H9 (cell line): ENCODE measurements around the gene CHN2. TPM values are rescaled to one million over a fixed set of nuclear protein-coding genes. Genes with fewer than 3 reads are reported as not detected.

ENCODE experiments used
- DNase-seq: peaks from one replicate; pipeline ENCODE4 v3.0.0-alpha.2; 2017
- H2AFZ ChIP-seq: one replicate; pipeline ENCODE4 v1.6.1; 2013; ENCODE audit warnings: mild to moderate bottlenecking, low read length, control low read depth, moderate library complexity
- H2AK5ac ChIP-seq: 2 replicates; pipeline ENCODE4 v1.6.1; 2013; ENCODE audit warnings: low read length, control low read depth, mixed read lengths; ENCODE audit not compliant: insufficient read length
- H2BK120ac ChIP-seq: one replicate; pipeline ENCODE4 v1.6.1; 2013; ENCODE audit warnings: low read depth, mild to moderate bottlenecking, low read length, control low read depth, inconsistent platforms; ENCODE audit not compliant: poor library complexity, severe bottlenecking
- H2BK12ac ChIP-seq: 2 replicates; pipeline ENCODE4 v1.6.1; 2013; ENCODE audit warnings: low read length, control low read depth, mixed read lengths, low read depth; ENCODE audit not compliant: insufficient read length
- H2BK15ac ChIP-seq: 2 replicates; pipeline ENCODE4 v1.6.1; 2013; ENCODE audit warnings: low read depth, low read length, control low read depth
- H2BK20ac ChIP-seq: one replicate; pipeline ENCODE4 v1.6.1; 2013; ENCODE audit warnings: low read depth, mild to moderate bottlenecking, low read length, control low read depth, inconsistent platforms; ENCODE audit not compliant: poor library complexity, severe bottlenecking
- H2BK5ac ChIP-seq: 2 replicates; pipeline ENCODE4 v1.6.1; 2013; ENCODE audit warnings: low read length, control low read depth, mixed read lengths; ENCODE audit not compliant: insufficient read length
- H3K14ac ChIP-seq: 2 replicates; pipeline ENCODE4 v1.6.1; 2013; ENCODE audit warnings: low read length, control low read depth; ENCODE audit not compliant: insufficient read depth
- H3K18ac ChIP-seq: 2 replicates; pipeline ENCODE4 v1.6.1; 2013; ENCODE audit warnings: low read depth, mild to moderate bottlenecking, mixed read lengths, low read length, control low read depth; ENCODE audit not compliant: insufficient read length
- H3K23ac ChIP-seq: 2 replicates; pipeline ENCODE4 v1.6.1; 2013; ENCODE audit warnings: low read length, control low read depth, mixed read lengths, low read depth; ENCODE audit not compliant: insufficient read length
- H3K23me2 ChIP-seq: 2 replicates; pipeline ENCODE4 v1.6.1; 2013; ENCODE audit warnings: low read depth, mild to moderate bottlenecking, mixed read lengths, low read length, control low read depth; ENCODE audit not compliant: insufficient read length, poor library complexity, severe bottlenecking
- H3K27ac ChIP-seq: 2 replicates; pipeline ENCODE4 v1.5.1; 2013; ENCODE audit warnings: low read length, control low read depth, mixed read lengths, low read depth; ENCODE audit not compliant: insufficient read length
- H3K27me3 ChIP-seq: 2 replicates; pipeline ENCODE4 v1.6.1; 2013; ENCODE audit warnings: low read length, control low read depth, inconsistent platforms; ENCODE audit not compliant: insufficient read depth
- H3K4ac ChIP-seq: 2 replicates; pipeline ENCODE4 v1.6.1; 2013; ENCODE audit warnings: low read depth, mild to moderate bottlenecking, control low read depth, inconsistent platforms, low read length, moderate library complexity
- H3K4me1 ChIP-seq: 2 replicates; pipeline ENCODE4 v1.6.1; 2013; ENCODE audit warnings: low read length, control low read depth, inconsistent platforms; ENCODE audit not compliant: insufficient read depth
- H3K4me2 ChIP-seq: 2 replicates; pipeline ENCODE4 v1.6.1; 2013; ENCODE audit warnings: low read length, control low read depth, mixed read lengths; ENCODE audit not compliant: insufficient read length, insufficient read depth
- H3K56ac ChIP-seq: 2 replicates; pipeline ENCODE4 v1.6.1; 2013; ENCODE audit warnings: low read depth, mild to moderate bottlenecking, mixed read lengths, low read length, control low read depth; ENCODE audit not compliant: insufficient read length
- H3K79me1 ChIP-seq: 2 replicates; pipeline ENCODE4 v1.6.1; 2013; ENCODE audit warnings: low read depth, mild to moderate bottlenecking, moderate library complexity, low read length, control low read depth, inconsistent platforms; ENCODE audit not compliant: insufficient read depth, poor library complexity, severe bottlenecking
- H3K79me2 ChIP-seq: 2 replicates; pipeline ENCODE4 v1.6.1; 2013; ENCODE audit warnings: low read length, control low read depth, inconsistent platforms; ENCODE audit not compliant: insufficient read depth
- H3K9ac ChIP-seq: 2 replicates; pipeline ENCODE4 v1.6.1; 2013; ENCODE audit warnings: low read length, control low read depth, mixed read lengths; ENCODE audit not compliant: insufficient read length; ENCODE audit errors: extremely low read depth
- H3K9me3 ChIP-seq: one replicate; pipeline ENCODE4 v1.6.1; 2013; ENCODE audit warnings: low read depth, low read length, inconsistent platforms; ENCODE audit not compliant: control insufficient read depth
- H3T11ph ChIP-seq: one replicate; pipeline ENCODE4 v1.6.1; 2013; ENCODE audit warnings: mild to moderate bottlenecking, low read length, control low read depth, inconsistent platforms
- H4K20me1 ChIP-seq: one replicate; pipeline ENCODE4 v1.6.1; 2013; ENCODE audit not compliant: control insufficient read depth, insufficient read length, insufficient read depth
- H4K5ac ChIP-seq: 2 replicates; pipeline ENCODE4 v1.6.1; 2013; ENCODE audit warnings: low read depth, mild to moderate bottlenecking, mixed read lengths, low read length, control low read depth; ENCODE audit not compliant: insufficient read length
- H4K8ac ChIP-seq: replicated peaks from 2 replicates; pipeline ENCODE4 v1.6.1; 2013; ENCODE audit warnings: low read length, control low read depth, mixed read lengths, low read depth; ENCODE audit not compliant: insufficient read length
- H4K91ac ChIP-seq: 2 replicates; pipeline ENCODE4 v1.6.1; 2013; ENCODE audit warnings: low read depth, mild to moderate bottlenecking, moderate library complexity, mixed read lengths, low read length, control low read depth; ENCODE audit not compliant: insufficient read length
- H3K27ac Mint-ChIP-seq, 3 experiments: 2 replicates in 2 of 3; 3 replicates in 1 of 3; pipeline ENCODE4 v1.8.0; 2020 to 2021; ENCODE audit warnings: mixed read lengths in 3 of 3, mild to moderate bottlenecking in 1 of 3, moderate library complexity in 1 of 3
- H3K27me3 Mint-ChIP-seq: 2 replicates; pipeline ENCODE4 v1.8.0; 2021; ENCODE audit warnings: low read depth, mild to moderate bottlenecking, moderate library complexity, mixed read lengths
- H3K36me3 Mint-ChIP-seq, 3 experiments: 2 replicates in 2 of 3; 3 replicates in 1 of 3; pipeline ENCODE4 v1.8.0; 2020 to 2021; ENCODE audit warnings: low read depth in 3 of 3, mixed read lengths in 3 of 3; ENCODE audit not compliant: insufficient read depth in 1 of 3
- H3K4me1 Mint-ChIP-seq, 2 experiments: 2 replicates each; pipeline ENCODE4 v1.8.0; 2020; ENCODE audit warnings: mixed read lengths in 2 of 2
- H3K4me3 Mint-ChIP-seq, 2 experiments: 2 replicates in 1 of 2; 3 replicates in 1 of 2; pipeline ENCODE4 v1.8.0; 2020 to 2021; ENCODE audit warnings: mild to moderate bottlenecking in 2 of 2, mixed read lengths in 2 of 2, moderate library complexity in 1 of 2
- H3K9me3 Mint-ChIP-seq, 2 experiments: 2 replicates in 1 of 2; 3 replicates in 1 of 2; pipeline ENCODE4 v1.8.0; 2020; ENCODE audit warnings: mild to moderate bottlenecking in 2 of 2, mixed read lengths in 2 of 2, moderate library complexity in 1 of 2
- WGBS: extraction: QIAGEN DNeasy Blood & Tissue Kit; methylation state at CpG from one replicate; pipeline ENCODE4 v1.1.7; 2013; ENCODE audit warnings: missing lambda C conversion rate, low lambda C conversion rate, mixed read lengths; ENCODE audit not compliant: insufficient read length; ENCODE audit errors: extremely low coverage; 5-methylcytosine and 5-hydroxymethylcytosine counted together
- total RNA-seq: library from RNA; stranded (reverse); gene quantifications from 2 replicates; pipeline ENCODE4 v1.2.1, GENCODE V29; 2021
- TF ChIP-seq, protein P1 (sequence below): fragments of 200-600 bp; sonication (generic); conservative IDR thresholded peaks from 3 replicates; pipeline ENCODE4 v1.8.0; 2021; ENCODE audit warnings: antibody characterized with exemption, mild to moderate bottlenecking

Gene CHN2
- total RNA-seq, 1 experiment from 2014 or later, result 3.3 TPM

DNA sequence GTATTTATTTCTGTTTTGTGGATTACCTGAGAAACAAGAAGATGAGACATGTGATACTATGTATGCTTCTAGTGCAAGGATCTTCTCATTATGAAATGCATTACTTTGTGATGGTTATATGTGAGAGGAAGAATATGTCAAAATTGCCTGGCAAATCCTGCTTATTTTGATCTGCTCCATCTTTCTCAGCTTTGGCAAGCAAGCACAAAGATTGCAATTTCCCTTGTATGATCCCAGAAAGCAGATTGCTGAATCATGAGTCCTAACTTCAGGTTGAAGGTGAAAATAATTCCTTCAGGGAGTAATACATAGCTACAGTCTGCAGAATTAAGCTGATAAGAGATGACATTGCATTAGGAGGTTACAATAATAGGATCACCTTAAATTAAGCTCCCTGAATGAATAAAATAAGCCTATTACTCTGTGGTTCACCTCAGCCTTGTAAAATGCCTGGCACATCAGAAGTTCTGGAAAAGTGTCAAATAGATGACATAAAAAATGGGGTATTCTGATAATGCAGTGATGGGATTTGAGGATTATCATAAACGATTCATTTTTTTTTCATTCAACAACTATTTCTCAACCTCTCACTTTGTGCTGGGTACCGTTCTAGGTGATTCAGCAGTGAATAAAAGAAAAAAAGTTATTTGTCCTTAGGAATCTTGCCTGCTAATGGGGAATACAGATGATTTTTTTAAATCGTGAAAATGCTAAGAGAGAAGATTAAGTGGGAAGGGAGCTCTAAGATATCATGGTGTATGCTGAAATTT is 120.7 kb downstream of the CHN2 start:
- Mint-ChIP-seq H3K4me1 (peaks cover 20 to 22% of the 10 kb centered on the region in 2 experiments), H3K4me3 (no peak overlapping the region), H3K27ac (no peak overlapping the region), H3K36me3 (peaks cover 0 to 2% (median 0%) of the 10 kb centered on the region in 3 experiments; a peak in 2 of 7 replicates), H3K27me3 (no peaks in the 10 kb centered on the region; the same call in none of the 2 replicates), H3K9me3 (peaks cover 2 to 5% of the 10 kb centered on the region in 2 experiments; a peak in 3 of 5 replicates)
- Histone ChIP-seq H3K18ac (no peak overlapping the region), H4K8ac (no peak overlapping the region), H3K56ac (no peak overlapping the region), H3K9me3 (no peaks in the 10 kb centered on the region), H4K20me1 (no peaks in the 10 kb centered on the region), H3K79me2 (no peaks in the 10 kb centered on the region), H3K23me2 (no peaks in the 10 kb centered on the region), H3K27ac (no peak overlapping the region), H2AFZ (no peak overlapping the region), H3K9ac (no peak overlapping the region), H2BK15ac (no peak overlapping the region), H3K4me1 (peaks cover 3% of the 10 kb centered on the region; the same call in 1 of the 2 replicates), H2BK12ac (no peak overlapping the region), H3K27me3 (no peaks in the 10 kb centered on the region), H3K4me2 (no peak overlapping the region), H3K14ac (no peak overlapping the region), H3K4ac (no peak overlapping the region), H3T11ph (no peak overlapping the region), H4K5ac (no peak overlapping the region), H2BK5ac (no peak overlapping the region), H2BK120ac (no peak overlapping the region), H2BK20ac (no peak overlapping the region), H3K23ac (no peak overlapping the region), H4K91ac (no peak overlapping the region), H3K79me1 (no peaks in the 10 kb centered on the region), H2AK5ac (no peak overlapping the region)
- TF ChIP-seq, protein P1, sequence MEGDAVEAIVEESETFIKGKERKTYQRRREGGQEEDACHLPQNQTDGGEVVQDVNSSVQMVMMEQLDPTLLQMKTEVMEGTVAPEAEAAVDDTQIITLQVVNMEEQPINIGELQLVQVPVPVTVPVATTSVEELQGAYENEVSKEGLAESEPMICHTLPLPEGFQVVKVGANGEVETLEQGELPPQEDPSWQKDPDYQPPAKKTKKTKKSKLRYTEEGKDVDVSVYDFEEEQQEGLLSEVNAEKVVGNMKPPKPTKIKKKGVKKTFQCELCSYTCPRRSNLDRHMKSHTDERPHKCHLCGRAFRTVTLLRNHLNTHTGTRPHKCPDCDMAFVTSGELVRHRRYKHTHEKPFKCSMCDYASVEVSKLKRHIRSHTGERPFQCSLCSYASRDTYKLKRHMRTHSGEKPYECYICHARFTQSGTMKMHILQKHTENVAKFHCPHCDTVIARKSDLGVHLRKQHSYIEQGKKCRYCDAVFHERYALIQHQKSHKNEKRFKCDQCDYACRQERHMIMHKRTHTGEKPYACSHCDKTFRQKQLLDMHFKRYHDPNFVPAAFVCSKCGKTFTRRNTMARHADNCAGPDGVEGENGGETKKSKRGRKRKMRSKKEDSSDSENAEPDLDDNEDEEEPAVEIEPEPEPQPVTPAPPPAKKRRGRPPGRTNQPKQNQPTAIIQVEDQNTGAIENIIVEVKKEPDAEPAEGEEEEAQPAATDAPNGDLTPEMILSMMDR, result no peak
- WGBS, result no CpG with 5 or more reads among the region's 3 CpGs
- no peak for DNase-seq
